Measurements from ENCODE around the gene ANKRD61. TPM values are rescaled to one million over a fixed set of nuclear protein-coding genes. Genes with fewer than 3 reads are reported as not detected.
"Not testable (repeated sequence)": the region's sequence is repeated elsewhere in the genome, so short reads cannot be mapped to it uniquely, and the experiment has no call there.

Gene ANKRD61
- total RNA-seq, 1 donor from 2014 or later, result not detected

- H3K4me1 Mint-ChIP-seq (ENCODE audit: low read depth), result no peaks in the 10 kb centered on the region
- no peak for DNase-seq (ENCODE audit: low spot score)
- H3K27me3 Mint-ChIP-seq (ENCODE audit: low read depth), result no peaks in the 10 kb centered on the region
- no peaks in the 10 kb centered on the region for H3K36me3 Mint-ChIP-seq (ENCODE audit: low read depth)
- no peaks in the 10 kb centered on the region for H3K9me3 Mint-ChIP-seq (ENCODE audit: low read depth)
- no peak overlapping the region for H3K4me3 Mint-ChIP-seq (ENCODE audit: unreplicated experiment)
- TF ChIP-seq CTCF (IDR thresholded peaks at IDR 0.05), result no peak
- no peak overlapping the region for H3K27ac Mint-ChIP-seq (ENCODE audit: unreplicated experiment)
Measured at GRCh38 chr7:6071406-6071805, 40.2 kb downstream of the ANKRD61 start.

GRCh38 chr7:6074612-6075380 is 43.6 kb downstream of the ANKRD61 start:
- no peaks in the 10 kb centered on the region for H3K27me3 Mint-ChIP-seq (ENCODE audit: low read depth)
- DNase-seq (ENCODE audit: low spot score), result no peak
- H3K36me3 Mint-ChIP-seq (ENCODE audit: low read depth), result no peaks in the 10 kb centered on the region
- H3K9me3 Mint-ChIP-seq (ENCODE audit: low read depth), result no peaks in the 10 kb centered on the region
- H3K27ac Mint-ChIP-seq (ENCODE audit: unreplicated experiment), result no peak overlapping the region
- peaks cover 7% of the 10 kb centered on the region for H3K4me1 Mint-ChIP-seq (ENCODE audit: low read depth)
- TF ChIP-seq CTCF (IDR thresholded peaks at IDR 0.05), result no peak
- no peak overlapping the region for H3K4me3 Mint-ChIP-seq (ENCODE audit: unreplicated experiment)

- Mint-ChIP-seq H3K4me1 (ENCODE audit: low read depth) (peaks cover 18% of the 10 kb centered on the region), H3K36me3 (ENCODE audit: low read depth) (no peaks in the 10 kb centered on the region), H3K27ac (ENCODE audit: unreplicated experiment) (no peak overlapping the region), H3K9me3 (ENCODE audit: low read depth) (no peaks in the 10 kb centered on the region), H3K4me3 (ENCODE audit: unreplicated experiment) (no peak overlapping the region), H3K27me3 (ENCODE audit: low read depth) (no peaks in the 10 kb centered on the region)
- TF ChIP-seq CTCF (IDR thresholded peaks at IDR 0.05), result no peak
- no peak for DNase-seq (ENCODE audit: low spot score)
Measured at GRCh38 chr7:6078548-6078947, 47.4 kb downstream of the ANKRD61 start.

GRCh38 chr7:6083047-6083446 is 51.9 kb downstream of the ANKRD61 start:
- DNase-seq (ENCODE audit: low spot score); H3K27me3 Mint-ChIP-seq (ENCODE audit: low read depth); H3K4me3 Mint-ChIP-seq (ENCODE audit: unreplicated experiment); H3K36me3 Mint-ChIP-seq (ENCODE audit: low read depth); H3K27ac Mint-ChIP-seq (ENCODE audit: unreplicated experiment); H3K9me3 Mint-ChIP-seq (ENCODE audit: low read depth): not testable (repeated sequence)
- H3K4me1 Mint-ChIP-seq (ENCODE audit: low read depth), result peaks cover 10% of the 10 kb centered on the region

Other genes starting within 250 kb of the ANKRD61 start
- 45.4 to 46.9 TPM (median 46.5 TPM) in 3 replicates for gene RNF216, start 249.7 kb upstream of the ANKRD61 start, total RNA-seq
- not detected in 3 replicates for gene OCM, start 150.6 kb upstream of the ANKRD61 start, total RNA-seq
- gene CCZ1, start 132.6 kb upstream of the ANKRD61 start, total RNA-seq, result 101 to 125 TPM (median 118 TPM) in 3 replicates
- not detected in 3 replicates for gene RSPH10B, start 60.7 kb upstream of the ANKRD61 start, total RNA-seq
- 15.3 to 17.0 TPM (median 16.0 TPM) in 3 replicates for gene PMS2, start 22.3 kb upstream of the ANKRD61 start, total RNA-seq
- 31.6 to 49.8 TPM (median 49.7 TPM) in 3 replicates for gene AIMP2, start 22.1 kb upstream of the ANKRD61 start, total RNA-seq
- gene EIF2AK1, start 27.8 kb downstream of the ANKRD61 start, total RNA-seq, result 79.0 to 94.8 TPM (median 79.6 TPM) in 3 replicates
- 10.8 to 11.9 TPM (median 11.0 TPM) in 3 replicates for gene USP42, start 73.6 kb downstream of the ANKRD61 start, total RNA-seq
- 52.9 to 59.7 TPM (median 58.4 TPM) in 3 replicates for gene CYTH3, start 241.2 kb downstream of the ANKRD61 start, total RNA-seq

Data from chondrocyte (in vitro differentiated cells).